ENCODE measurements around the gene FBXW8.

FBXW8 gene

GRCh38 chr12:117063162-117063911 lies 152.6 kb downstream of the FBXW8 start:
- DNase-seq = peak; percentile 53

- DNase-seq = no peak
Observed at GRCh38 chr12:117064049-117064448, 153.3 kb downstream of the FBXW8 start.

- DNase-seq = no peak
Observed at GRCh38 chr12:117064596-117064995, 153.8 kb downstream of the FBXW8 start.

- DNase-seq = no peak
Observed at GRCh38 chr12:117067016-117067415, 156.3 kb downstream of the FBXW8 start.

- DNase-seq = no peak
Observed at GRCh38 chr12:117067638-117068037, 156.9 kb downstream of the FBXW8 start.

GRCh38 chr12:117068492-117068891 lies 157.7 kb downstream of the FBXW8 start:
- DNase-seq = no peak

GRCh38 chr12:117069101-117069797 lies 158.5 kb downstream of the FBXW8 start:
- DNase-seq = no peak

- peak; percentile 43 for DNase-seq
Observed at GRCh38 chr12:117069926-117070900, 159.5 kb downstream of the FBXW8 start.

- no peak for DNase-seq
Observed at GRCh38 chr12:117071009-117071408, 160.3 kb downstream of the FBXW8 start.

- DNase-seq = no peak
Observed at GRCh38 chr12:117072106-117072505, 161.4 kb downstream of the FBXW8 start.

- DNase-seq = no peak
Observed at GRCh38 chr12:117072736-117073490, 162.2 kb downstream of the FBXW8 start.

- no peak for DNase-seq
Observed at GRCh38 chr12:117073611-117074010, 162.9 kb downstream of the FBXW8 start.

- no peak for DNase-seq
Observed at GRCh38 chr12:117076410-117077372, 165.9 kb downstream of the FBXW8 start.

- no peak for DNase-seq
Observed at GRCh38 chr12:117079487-117079886, 168.7 kb downstream of the FBXW8 start.

- no peak for DNase-seq
Observed at GRCh38 chr12:117080661-117081144, 170.0 kb downstream of the FBXW8 start.
